Measurements from ENCODE around the gene CMSS1.

DNA sequence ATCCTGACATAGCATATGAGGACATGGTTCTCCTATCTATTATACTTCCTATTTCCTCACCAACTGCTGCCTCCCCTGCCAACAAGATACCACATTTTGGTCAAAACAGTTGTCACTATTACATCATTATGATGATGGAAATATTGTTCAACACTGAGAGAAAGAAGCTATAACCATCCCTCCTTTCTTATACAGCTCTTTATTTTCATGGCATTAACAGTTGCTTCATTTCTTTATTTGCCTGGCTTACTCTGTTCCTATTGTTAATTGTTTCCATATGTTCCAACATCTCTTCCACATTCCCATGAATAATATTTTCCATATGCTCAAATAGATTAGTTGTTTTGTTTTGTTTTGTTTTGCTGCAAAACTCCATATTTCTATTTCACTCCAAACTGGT lies 337.5 kb downstream of the CMSS1 start:
- TF ChIP-seq, protein P1, sequence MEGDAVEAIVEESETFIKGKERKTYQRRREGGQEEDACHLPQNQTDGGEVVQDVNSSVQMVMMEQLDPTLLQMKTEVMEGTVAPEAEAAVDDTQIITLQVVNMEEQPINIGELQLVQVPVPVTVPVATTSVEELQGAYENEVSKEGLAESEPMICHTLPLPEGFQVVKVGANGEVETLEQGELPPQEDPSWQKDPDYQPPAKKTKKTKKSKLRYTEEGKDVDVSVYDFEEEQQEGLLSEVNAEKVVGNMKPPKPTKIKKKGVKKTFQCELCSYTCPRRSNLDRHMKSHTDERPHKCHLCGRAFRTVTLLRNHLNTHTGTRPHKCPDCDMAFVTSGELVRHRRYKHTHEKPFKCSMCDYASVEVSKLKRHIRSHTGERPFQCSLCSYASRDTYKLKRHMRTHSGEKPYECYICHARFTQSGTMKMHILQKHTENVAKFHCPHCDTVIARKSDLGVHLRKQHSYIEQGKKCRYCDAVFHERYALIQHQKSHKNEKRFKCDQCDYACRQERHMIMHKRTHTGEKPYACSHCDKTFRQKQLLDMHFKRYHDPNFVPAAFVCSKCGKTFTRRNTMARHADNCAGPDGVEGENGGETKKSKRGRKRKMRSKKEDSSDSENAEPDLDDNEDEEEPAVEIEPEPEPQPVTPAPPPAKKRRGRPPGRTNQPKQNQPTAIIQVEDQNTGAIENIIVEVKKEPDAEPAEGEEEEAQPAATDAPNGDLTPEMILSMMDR (conservative IDR thresholded peaks at IDR 0.05; ENCODE audit: low read length), result no peak
- TF ChIP-seq EZH2phosphoT487 (IDR thresholded peaks at IDR 0.05; ENCODE audit: borderline replicate concordance), result no peak

All from Loucy (cell line).